ENCODE measurements around the gene TMEM243.

The TMEM243 gene

GRCh38 chr7:87216701-87217508 lies 2.6 kb downstream of the TMEM243 start:
- Histone ChIP-seq H3K4me3 (ENCODE audit: low read length) (no peak overlapping the region), H3K18ac (ENCODE audit: low read length) (no peak overlapping the region), H2BK5ac (ENCODE audit: low read length) (no peak overlapping the region), H3K56ac (ENCODE audit: low read length) (no peak overlapping the region), H2BK120ac (ENCODE audit: low read depth, low read length) (no peak overlapping the region), H3K27ac (ENCODE audit: low read depth, low read length) (no peak overlapping the region), H3K23ac (ENCODE audit: low read length) (no peak overlapping the region), H2AK5ac (ENCODE audit: low read length) (no peak overlapping the region), H3K4me2 (ENCODE audit: low read length) (no peak overlapping the region), H4K8ac (ENCODE audit: low read depth, low read length) (no peak overlapping the region), H3K36me3 (ENCODE audit: control insufficient read depth, insufficient read depth, low read length) (peaks cover 2% of the 10 kb centered on the region), H3K4me1 (ENCODE audit: control insufficient read depth, low read depth, low read length) (peaks cover 9% of the 10 kb centered on the region), H4K5ac (ENCODE audit: low read length) (no peak overlapping the region), H3K4ac (ENCODE audit: low read depth, low read length) (no peak overlapping the region), H3K79me1 (ENCODE audit: low read length) (peaks cover 27% of the 10 kb centered on the region), H3K27me3 (ENCODE audit: insufficient read depth, low read length, poor library complexity) (peaks cover 2% of the 10 kb centered on the region), H2BK15ac (replicated peaks; ENCODE audit: low read depth) (no peak overlapping the region), H3K9ac (ENCODE audit: low read length) (peak overlapping the region; percentile 12), H3K79me2 (ENCODE audit: control insufficient read depth, insufficient read depth, low read length) (peaks cover 62% of the 10 kb centered on the region)
- no peak for DNase-seq
- no CpG with 5 or more reads among the region's 5 CpGs for WGBS (ENCODE audit: extremely low coverage, insufficient coverage, low lambda C conversion rate)

- no peak overlapping the region for H2AK5ac ChIP-seq (ENCODE audit: low read length)
- no peaks in the 10 kb centered on the region for H3K27me3 ChIP-seq (ENCODE audit: insufficient read depth, low read length, poor library complexity)
- no peak overlapping the region for H3K9ac ChIP-seq (ENCODE audit: low read length)
- no peak overlapping the region for H4K8ac ChIP-seq (ENCODE audit: low read depth, low read length)
- no peak overlapping the region for H3K4me2 ChIP-seq (ENCODE audit: low read length)
- H2BK15ac ChIP-seq (replicated peaks; ENCODE audit: low read depth) = no peak overlapping the region
- H2BK5ac ChIP-seq (ENCODE audit: low read length) = no peak overlapping the region
- H3K4me1 ChIP-seq (ENCODE audit: control insufficient read depth, low read depth, low read length) = peaks cover 7% of the 10 kb centered on the region
- H2BK120ac ChIP-seq (ENCODE audit: low read depth, low read length) = no peak overlapping the region
- no peak overlapping the region for H3K18ac ChIP-seq (ENCODE audit: low read length)
- H3K79me2 ChIP-seq (ENCODE audit: control insufficient read depth, insufficient read depth, low read length) = peaks cover 76% of the 10 kb centered on the region
- WGBS (ENCODE audit: extremely low coverage, insufficient coverage, low lambda C conversion rate) = no CpG with 5 or more reads among the region's 3 CpGs
- no peak overlapping the region for H3K56ac ChIP-seq (ENCODE audit: low read length)
- peaks cover 3% of the 10 kb centered on the region for H3K36me3 ChIP-seq (ENCODE audit: control insufficient read depth, insufficient read depth, low read length)
- no peak overlapping the region for H3K4ac ChIP-seq (ENCODE audit: low read depth, low read length)
- peaks cover 38% of the 10 kb centered on the region for H3K79me1 ChIP-seq (ENCODE audit: low read length)
- H3K27ac ChIP-seq (ENCODE audit: low read depth, low read length) = no peak overlapping the region
- no peak overlapping the region for H3K23ac ChIP-seq (ENCODE audit: low read length)
- no peak overlapping the region for H4K5ac ChIP-seq (ENCODE audit: low read length)
- DNase-seq = no peak
- no peak overlapping the region for H3K4me3 ChIP-seq (ENCODE audit: low read length)
These were observed 4.5 kb downstream of the TMEM243 start for GRCh38 chr7:87215046-87215445.

- H2AK5ac ChIP-seq (ENCODE audit: low read length) = no peak overlapping the region
- H3K23ac ChIP-seq (ENCODE audit: low read length) = no peak overlapping the region
- H3K4me3 ChIP-seq (ENCODE audit: low read length) = no peak overlapping the region
- WGBS (ENCODE audit: extremely low coverage, insufficient coverage, low lambda C conversion rate) = no CpG with 5 or more reads among the region's 2 CpGs
- H4K5ac ChIP-seq (ENCODE audit: low read length) = no peak overlapping the region
- H3K4ac ChIP-seq (ENCODE audit: low read depth, low read length) = no peak overlapping the region
- H2BK120ac ChIP-seq (ENCODE audit: low read depth, low read length) = no peak overlapping the region
- H3K9ac ChIP-seq (ENCODE audit: low read length) = no peak overlapping the region
- no peak overlapping the region for H3K4me2 ChIP-seq (ENCODE audit: low read length)
- no peak overlapping the region for H3K27ac ChIP-seq (ENCODE audit: low read depth, low read length)
- H3K56ac ChIP-seq (ENCODE audit: low read length) = no peak overlapping the region
- peaks cover 3% of the 10 kb centered on the region for H3K36me3 ChIP-seq (ENCODE audit: control insufficient read depth, insufficient read depth, low read length)
- H3K79me2 ChIP-seq (ENCODE audit: control insufficient read depth, insufficient read depth, low read length) = peaks cover 71% of the 10 kb centered on the region
- H4K8ac ChIP-seq (ENCODE audit: low read depth, low read length) = no peak overlapping the region
- H3K27me3 ChIP-seq (ENCODE audit: insufficient read depth, low read length, poor library complexity) = no peaks in the 10 kb centered on the region
- no peak overlapping the region for H2BK15ac ChIP-seq (replicated peaks; ENCODE audit: low read depth)
- H3K18ac ChIP-seq (ENCODE audit: low read length) = no peak overlapping the region
- DNase-seq = peak; percentile 61
- peaks cover 41% of the 10 kb centered on the region for H3K79me1 ChIP-seq (ENCODE audit: low read length)
- H2BK5ac ChIP-seq (ENCODE audit: low read length) = no peak overlapping the region
- peaks cover 7% of the 10 kb centered on the region for H3K4me1 ChIP-seq (ENCODE audit: control insufficient read depth, low read depth, low read length)
These were observed 5.7 kb downstream of the TMEM243 start for GRCh38 chr7:87213811-87214210.

GRCh38 chr7:87213252-87213651 lies 6.3 kb downstream of the TMEM243 start:
- no peak overlapping the region for H4K8ac ChIP-seq (ENCODE audit: low read depth, low read length)
- H3K36me3 ChIP-seq (ENCODE audit: control insufficient read depth, insufficient read depth, low read length) = peaks cover 3% of the 10 kb centered on the region
- no peak overlapping the region for H3K23ac ChIP-seq (ENCODE audit: low read length)
- no CpG with 5 or more reads among the region's 1 CpG for WGBS (ENCODE audit: extremely low coverage, insufficient coverage, low lambda C conversion rate)
- no peak for DNase-seq
- no peak overlapping the region for H3K9ac ChIP-seq (ENCODE audit: low read length)
- H3K4ac ChIP-seq (ENCODE audit: low read depth, low read length) = no peak overlapping the region
- H3K4me3 ChIP-seq (ENCODE audit: low read length) = no peak overlapping the region
- no peak overlapping the region for H2BK15ac ChIP-seq (replicated peaks; ENCODE audit: low read depth)
- H3K18ac ChIP-seq (ENCODE audit: low read length) = no peak overlapping the region
- H3K56ac ChIP-seq (ENCODE audit: low read length) = no peak overlapping the region
- H3K4me1 ChIP-seq (ENCODE audit: control insufficient read depth, low read depth, low read length) = peaks cover 7% of the 10 kb centered on the region
- no peak overlapping the region for H3K4me2 ChIP-seq (ENCODE audit: low read length)
- H3K79me1 ChIP-seq (ENCODE audit: low read length) = peaks cover 43% of the 10 kb centered on the region
- H2BK120ac ChIP-seq (ENCODE audit: low read depth, low read length) = no peak overlapping the region
- H4K5ac ChIP-seq (ENCODE audit: low read length) = no peak overlapping the region
- H3K27ac ChIP-seq (ENCODE audit: low read depth, low read length) = no peak overlapping the region
- H2AK5ac ChIP-seq (ENCODE audit: low read length) = no peak overlapping the region
- no peak overlapping the region for H2BK5ac ChIP-seq (ENCODE audit: low read length)
- peaks cover 71% of the 10 kb centered on the region for H3K79me2 ChIP-seq (ENCODE audit: control insufficient read depth, insufficient read depth, low read length)
- no peaks in the 10 kb centered on the region for H3K27me3 ChIP-seq (ENCODE audit: insufficient read depth, low read length, poor library complexity)

DNA sequence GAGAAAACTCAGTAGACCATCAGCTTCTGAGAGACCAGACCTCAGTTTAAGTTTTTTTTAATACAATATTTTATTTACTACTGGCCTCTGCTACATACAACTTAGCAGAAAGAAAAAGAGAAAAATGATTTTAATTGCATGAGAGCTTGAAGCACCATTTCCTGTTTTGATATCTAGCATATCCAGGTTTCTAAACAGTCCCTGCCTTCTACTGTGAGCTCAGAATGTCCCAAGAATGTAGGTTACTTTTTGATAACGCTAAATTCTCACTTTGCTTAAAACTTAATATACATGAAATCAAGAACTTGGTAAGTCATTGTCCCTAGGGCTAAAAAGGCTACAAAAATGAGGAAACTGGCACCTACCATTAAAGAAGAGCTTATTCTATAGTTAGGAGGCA lies 7.0 kb downstream of the TMEM243 start:
- DNase-seq = no peak
- H3K4me1 ChIP-seq (ENCODE audit: control insufficient read depth, low read depth, low read length) = peaks cover 3% of the 10 kb centered on the region
- no peak overlapping the region for H3K18ac ChIP-seq (ENCODE audit: low read length)
- H3K79me2 ChIP-seq (ENCODE audit: control insufficient read depth, insufficient read depth, low read length) = peaks cover 69% of the 10 kb centered on the region
- no peak overlapping the region for H4K5ac ChIP-seq (ENCODE audit: low read length)
- H3K27ac ChIP-seq (ENCODE audit: low read depth, low read length) = no peak overlapping the region
- no peak overlapping the region for H2BK120ac ChIP-seq (ENCODE audit: low read depth, low read length)
- no peak overlapping the region for H4K8ac ChIP-seq (ENCODE audit: low read depth, low read length)
- no peak overlapping the region for H3K4ac ChIP-seq (ENCODE audit: low read depth, low read length)
- peaks cover 3% of the 10 kb centered on the region for H3K36me3 ChIP-seq (ENCODE audit: control insufficient read depth, insufficient read depth, low read length)
- WGBS (ENCODE audit: extremely low coverage, insufficient coverage, low lambda C conversion rate) = no CpG with 5 or more reads among the region's 1 CpG
- H3K27me3 ChIP-seq (ENCODE audit: insufficient read depth, low read length, poor library complexity) = no peaks in the 10 kb centered on the region
- no peak overlapping the region for H3K23ac ChIP-seq (ENCODE audit: low read length)
- H2BK15ac ChIP-seq (replicated peaks; ENCODE audit: low read depth) = no peak overlapping the region
- H3K4me3 ChIP-seq (ENCODE audit: low read length) = no peak overlapping the region
- no peak overlapping the region for H3K9ac ChIP-seq (ENCODE audit: low read length)
- H3K56ac ChIP-seq (ENCODE audit: low read length) = no peak overlapping the region
- H2BK5ac ChIP-seq (ENCODE audit: low read length) = no peak overlapping the region
- peaks cover 42% of the 10 kb centered on the region for H3K79me1 ChIP-seq (ENCODE audit: low read length)
- no peak overlapping the region for H2AK5ac ChIP-seq (ENCODE audit: low read length)
- H3K4me2 ChIP-seq (ENCODE audit: low read length) = no peak overlapping the region

GRCh38 chr7:87210506-87210905 lies 9.0 kb downstream of the TMEM243 start:
- H2BK120ac ChIP-seq (ENCODE audit: low read depth, low read length) = no peak overlapping the region
- peak overlapping the region; percentile 11 for H3K27ac ChIP-seq (ENCODE audit: low read depth, low read length)
- H4K8ac ChIP-seq (ENCODE audit: low read depth, low read length) = no peak overlapping the region
- H2BK15ac ChIP-seq (replicated peaks; ENCODE audit: low read depth) = no peak overlapping the region
- H3K4me3 ChIP-seq (ENCODE audit: low read length) = no peak overlapping the region
- no peak overlapping the region for H2BK5ac ChIP-seq (ENCODE audit: low read length)
- peaks cover 3% of the 10 kb centered on the region for H3K36me3 ChIP-seq (ENCODE audit: control insufficient read depth, insufficient read depth, low read length)
- no peak overlapping the region for H3K56ac ChIP-seq (ENCODE audit: low read length)
- H4K5ac ChIP-seq (ENCODE audit: low read length) = no peak overlapping the region
- H3K79me2 ChIP-seq (ENCODE audit: control insufficient read depth, insufficient read depth, low read length) = peaks cover 70% of the 10 kb centered on the region
- H3K9ac ChIP-seq (ENCODE audit: low read length) = no peak overlapping the region
- H3K4me2 ChIP-seq (ENCODE audit: low read length) = no peak overlapping the region
- H3K23ac ChIP-seq (ENCODE audit: low read length) = no peak overlapping the region
- H3K4me1 ChIP-seq (ENCODE audit: control insufficient read depth, low read depth, low read length) = peaks cover 3% of the 10 kb centered on the region
- H3K79me1 ChIP-seq (ENCODE audit: low read length) = peaks cover 43% of the 10 kb centered on the region
- no CpG with 5 or more reads among the region's 3 CpGs for WGBS (ENCODE audit: extremely low coverage, insufficient coverage, low lambda C conversion rate)
- H2AK5ac ChIP-seq (ENCODE audit: low read length) = no peak overlapping the region
- H3K18ac ChIP-seq (ENCODE audit: low read length) = no peak overlapping the region
- H3K27me3 ChIP-seq (ENCODE audit: insufficient read depth, low read length, poor library complexity) = no peaks in the 10 kb centered on the region
- DNase-seq = no peak
- no peak overlapping the region for H3K4ac ChIP-seq (ENCODE audit: low read depth, low read length)
